ENCODE results near the gene EIF2AK3.
A peak's percentile ranks its signal among the peaks of the same experiment; 100 is the strongest.
"Not testable (repeated sequence)": the region's sequence is repeated elsewhere in the genome, so short reads cannot be mapped to it uniquely, and the experiment has no call there.

Gene EIF2AK3

GRCh38 chr2:88557290-88557689, 70.0 kb downstream of the EIF2AK3 start:
- TF ChIP-seq CTCF (IDR thresholded peaks at IDR 0.05) (no peak), ZFX (IDR thresholded peaks at IDR 0.05; ENCODE audit: borderline replicate concordance) (no peak)
- H3K27ac ChIP-seq, result no peak overlapping the region

DNA sequence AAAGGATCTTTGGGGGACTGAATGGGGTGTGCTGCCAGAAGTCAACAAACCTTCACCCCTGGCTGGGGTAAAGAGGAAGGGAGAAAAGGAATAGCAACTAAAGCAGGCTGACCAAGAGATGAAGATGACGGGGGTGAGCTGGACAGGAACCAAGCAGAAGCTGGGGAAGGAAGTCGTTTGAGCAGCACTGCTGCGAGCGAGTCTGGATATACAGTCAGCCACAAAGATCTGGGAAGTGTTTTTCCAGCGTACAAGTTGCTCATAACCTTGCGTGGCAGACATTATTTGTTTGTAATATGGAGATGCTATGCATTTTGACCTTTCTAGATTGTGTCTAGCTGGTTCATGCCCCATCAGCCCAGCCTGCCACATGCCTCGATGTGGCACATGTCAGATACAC, 71.2 kb downstream of the EIF2AK3 start:
- TF ChIP-seq ZFX (IDR thresholded peaks at IDR 0.05; ENCODE audit: borderline replicate concordance) (no peak), CTCF (IDR thresholded peaks at IDR 0.05) (no peak)
- H3K27ac ChIP-seq, result no peak overlapping the region

- no peak overlapping the region for H3K27ac ChIP-seq
- peak; percentile 21 for TF ChIP-seq CTCF (IDR thresholded peaks at IDR 0.05)
- no peak for TF ChIP-seq ZFX (IDR thresholded peaks at IDR 0.05; ENCODE audit: borderline replicate concordance)
Measured at GRCh38 chr2:88554189-88554588, 73.1 kb downstream of the EIF2AK3 start.

DNA sequence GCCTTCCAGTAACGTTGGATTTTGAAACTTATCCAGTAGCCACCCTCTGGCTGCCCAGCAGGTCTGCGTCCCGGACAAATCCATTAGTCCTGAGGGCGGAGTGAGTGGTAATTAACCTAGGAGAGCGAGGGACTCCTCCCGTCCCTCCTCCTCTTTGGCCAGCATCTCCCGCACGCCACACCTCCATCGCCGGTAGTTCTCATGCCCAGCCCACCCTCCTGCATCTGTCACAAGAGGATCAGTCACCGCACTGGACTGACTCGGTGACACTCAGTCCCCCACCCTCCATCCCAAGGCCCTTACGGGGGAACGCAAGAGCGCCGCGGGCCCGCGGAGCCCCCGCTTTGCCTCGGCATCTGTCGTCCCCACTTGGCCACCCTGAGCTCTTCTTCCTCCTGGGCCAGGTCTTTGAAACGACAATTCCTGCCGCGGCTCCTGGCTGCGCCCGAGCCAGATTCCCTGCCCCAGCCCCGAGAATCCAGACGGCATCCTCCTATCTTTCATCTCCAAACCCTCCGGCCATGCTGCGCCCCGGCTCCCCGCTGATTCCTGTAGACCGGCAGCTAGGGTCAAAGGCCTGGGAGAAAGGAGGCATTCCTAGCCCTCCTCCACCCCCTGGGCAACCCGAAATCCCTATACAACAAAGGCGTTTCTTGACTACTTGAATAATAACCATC, 77.5 kb downstream of the EIF2AK3 start:
- H3K27ac ChIP-seq, result no peak overlapping the region
- TF ChIP-seq ZFX (IDR thresholded peaks at IDR 0.05; ENCODE audit: borderline replicate concordance) (no peak), CTCF (IDR thresholded peaks at IDR 0.05) (peak; percentile 10; the same call in 1 of the 2 replicates)

GRCh38 chr2:88546291-88546690, 81.0 kb downstream of the EIF2AK3 start:
- H3K27ac ChIP-seq, result not testable (repeated sequence)

- no peak for TF ChIP-seq CTCF (IDR thresholded peaks at IDR 0.05)
- TF ChIP-seq ZFX (IDR thresholded peaks at IDR 0.05; ENCODE audit: borderline replicate concordance), result no peak
- no peak overlapping the region for H3K27ac ChIP-seq
Measured at GRCh38 chr2:88545118-88545517, 82.1 kb downstream of the EIF2AK3 start.

GRCh38 chr2:88543541-88544057, 83.7 kb downstream of the EIF2AK3 start:
- H3K27ac ChIP-seq, result no peak overlapping the region
- TF ChIP-seq ZFX (IDR thresholded peaks at IDR 0.05; ENCODE audit: borderline replicate concordance) (no peak), CTCF (IDR thresholded peaks at IDR 0.05) (no peak)

DNA sequence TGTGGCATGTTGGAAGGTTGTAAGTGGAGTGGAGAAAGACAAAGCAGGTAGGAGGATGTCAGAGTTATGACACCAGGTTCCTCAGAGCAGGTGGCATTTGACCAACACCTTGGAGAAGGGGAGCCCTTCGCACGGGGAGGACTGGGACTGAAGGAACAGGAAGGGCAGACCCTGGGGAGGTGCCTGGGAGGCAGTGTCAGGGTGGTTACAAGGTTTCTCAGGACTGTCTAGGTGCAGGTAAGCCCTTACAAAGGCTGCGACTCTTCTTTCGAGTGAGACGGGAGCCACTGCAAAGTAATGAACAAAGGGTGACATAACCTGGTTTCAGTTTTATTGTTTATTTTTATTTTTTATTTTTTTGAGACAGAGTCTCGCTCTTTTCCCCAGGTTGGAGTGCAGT, 84.6 kb downstream of the EIF2AK3 start:
- no peak overlapping the region for H3K27ac ChIP-seq
- TF ChIP-seq ZFX (IDR thresholded peaks at IDR 0.05; ENCODE audit: borderline replicate concordance), result no peak
- TF ChIP-seq CTCF (IDR thresholded peaks at IDR 0.05), result no peak
